ENCODE data around the gene AKR1B15. TPM values are rescaled to one million over a fixed set of nuclear protein-coding genes. Genes with fewer than 3 reads are reported as not detected.

Gene AKR1B15
- total RNA-seq, 1 experiment from 2014 or later: not detected

GRCh38 chr7:134619627-134620331 lies 70.9 kb downstream of the AKR1B15 start:
- ATAC-seq: no peak
- BruUV-seq (replicated peaks): no TSS peak

More at GRCh38 chr7:134619627-134620331, 70.9 kb downstream of the AKR1B15 start:
- Histone ChIP-seq H3K9me3 (ENCODE audit: control insufficient read depth in 1 of 2, insufficient read depth in 1 of 2, low read depth in 1 of 2, low read length in 2 of 2) (no peaks in the 10 kb centered on the region), H3K9ac (ENCODE audit: low read length) (no peak overlapping the region), H3K27me3 (ENCODE audit: insufficient read depth, low read length) (peaks cover 11% of the 10 kb centered on the region; the same call in 1 of the 2 replicates), H3K36me3 (ENCODE audit: control insufficient read depth in 1 of 2, insufficient read depth in 2 of 2, low read length in 2 of 2) (no peaks in the 10 kb centered on the region), H3K79me2 (ENCODE audit: insufficient read depth, low read length) (no peaks in the 10 kb centered on the region), H3K4me2 (ENCODE audit: low read length) (no peak overlapping the region), H2AFZ (ENCODE audit: low read depth, low read length, poor library complexity, severe bottlenecking) (no peak overlapping the region), H3K4me1 (ENCODE audit: control insufficient read depth in 1 of 2, insufficient read depth in 2 of 2, low read length in 2 of 2) (no peaks in the 10 kb centered on the region), H3K9me2 (ENCODE audit: insufficient read depth) (no peaks in the 10 kb centered on the region), H3K4me3 (replicated peaks in 1 of 2; ENCODE audit: low read depth in 1 of 2, low read length in 2 of 2) (no peak overlapping the region), H4K20me1 (ENCODE audit: insufficient read depth) (no peaks in the 10 kb centered on the region), H3K27ac (ENCODE audit: low read depth, low read length) (no peak overlapping the region)
- POLR2A ChIA-PET: no interaction called here
- RAD21 ChIA-PET (ENCODE audit: low non-redundant PET in 1 of 2, low total read pairs in 2 of 2, uncharacterized antibody in 2 of 2, unreplicated experiment in 2 of 2): interaction anchor here in 1 of 2 experiments (0.6 kb wide), 1 partner anchor 323 kb away, joined by 4 read pairs; no protein-coding TSS in a partner anchor
- TF ChIP-seq CTCF (IDR thresholded peaks at IDR 0.05 in 2 of 3, conservative IDR thresholded peaks at IDR 0.05 in 1 of 3; ENCODE audit: borderline replicate concordance in 1 of 3, insufficient read depth in 1 of 3, low read depth in 2 of 3, low read length in 2 of 3): no peak
- no peak for TF ChIP-seq MAX (IDR thresholded peaks at IDR 0.05)
- no peak for TF ChIP-seq ELF1 (IDR thresholded peaks at IDR 0.05; ENCODE audit: borderline replicate concordance, low read depth)
- TF ChIP-seq FOSL1 (IDR thresholded peaks at IDR 0.05; ENCODE audit: low read depth): no peak
- no peak for TF ChIP-seq REST (IDR thresholded peaks at IDR 0.05; ENCODE audit: low read depth)
- TF ChIP-seq ZNF274 (IDR thresholded peaks at IDR 0.05; ENCODE audit: low read depth, low read length): no peak
- no peak for TF ChIP-seq TCF7L2 (IDR thresholded peaks at IDR 0.05; ENCODE audit: borderline replicate concordance, extremely low read depth, insufficient read depth, insufficient read length)
- TF ChIP-seq ATF3 (IDR thresholded peaks at IDR 0.05): no peak
- no peak for TF ChIP-seq POLR2AphosphoS5 (IDR thresholded peaks at IDR 0.05; ENCODE audit: low read depth, low read length)
- no peak for TF ChIP-seq SP1 (IDR thresholded peaks at IDR 0.05; ENCODE audit: low read depth)
- no peak for TF ChIP-seq CBX3 (IDR thresholded peaks at IDR 0.05; ENCODE audit: low read depth)
- no peak for DNase-seq (ENCODE audit: low read depth, low spot score)
- intact Hi-C loops (cut with micrococcal nuclease): no loop called here
- CTCF ChIA-PET: interaction anchor here (1.8 to 2.5 kb wide), 2 partner anchors 13 to 187 kb away, joined by 5 to 8 read pairs; no protein-coding TSS in a partner anchor
